Upper lobe of left lung (tissue), 6 donors: ENCODE results near the gene KCNQ2. TPM values are rescaled to one million over a fixed set of nuclear protein-coding genes. Genes with fewer than 3 reads are reported as not detected.
A peak's percentile ranks its signal among the peaks of the same experiment; 100 is the strongest.

Experiments
- ATAC-seq, 2 donors: fragments of 200-7000 bp; cut with Tn5 transposase; one replicate each; pipeline ENCODE4 v1.9.1; 2022; ENCODE audit warnings: mild to moderate bottlenecking in 2 of 2, moderate library complexity in 2 of 2; ENCODE audit not compliant: low FRiP score in 2 of 2
- DNase-seq, 2 donors: peaks; one replicate each; pipeline ENCODE4 v3.0.0-alpha.2; 2019 to 2020
- H3K27ac ChIP-seq, 4 donors: fragments of 200-600 bp; sonication (generic); one replicate each; pipeline ENCODE4 v1.5.1; 2016 to 2019
- H3K27me3 ChIP-seq, 4 donors: fragments of 200-600 bp; sonication (generic); one replicate each; pipeline ENCODE4 v1.5.1; 2017 to 2019
- H3K36me3 ChIP-seq, 4 donors: fragments of 200-600 bp; sonication (generic); one replicate each; pipeline ENCODE4 v1.5.1; 2016 to 2019
- H3K4me1 ChIP-seq, 4 donors: fragments of 200-600 bp; sonication (generic); one replicate each; pipeline ENCODE4 v1.5.1; 2018 to 2019
- H3K4me3 ChIP-seq, 4 donors: fragments of 200-600 bp; sonication (generic); one replicate each; pipeline ENCODE4 v1.5.1; 2017 to 2019; ENCODE audit warnings: mild to moderate bottlenecking in 2 of 4, moderate library complexity in 1 of 4
- H3K9me3 ChIP-seq, 4 donors: fragments of 200-600 bp; sonication (generic); one replicate each; pipeline ENCODE4 v1.5.1; 2018 to 2019
- CTCF ChIP-seq, 6 experiments: fragments of 450-650 bp in 4 of 6; fragments of 200-600 bp in 2 of 6; sonication (generic) in 2 of 6; IDR thresholded peaks; one replicate each; pipeline ENCODE4 v1.5.1; 2016 to 2019; ENCODE audit warnings: antibody characterized with exemption in 6 of 6
- EP300 ChIP-seq, 4 donors: sonication (generic); formaldehyde crosslinking; IDR thresholded peaks; one replicate each; pipeline ENCODE4 v1.5.1; 2017; ENCODE audit warnings: antibody characterized with exemption in 4 of 4, control low read depth in 2 of 4
- POLR2A ChIP-seq, 4 donors: fragments of 450-650 bp; IDR thresholded peaks; one replicate each; pipeline ENCODE4 v1.5.1; 2016 to 2017; ENCODE audit warnings: antibody characterized with exemption in 4 of 4, mild to moderate bottlenecking in 2 of 4
- POLR2AphosphoS5 ChIP-seq, 2 donors: sonication (generic); formaldehyde crosslinking; IDR thresholded peaks; one replicate each; pipeline ENCODE4 v1.5.1; 2017; ENCODE audit warnings: antibody characterized with exemption in 2 of 2
- WGBS, 2 donors: methylation state at CpG; one replicate each; pipeline ENCODE4 v1.1.5; 2017 to 2018; 5-methylcytosine and 5-hydroxymethylcytosine counted together
- total RNA-seq, 6 donors: library from RNA; depleted of rRNA in 4 of 6; stranded (reverse); fragments of >200 nt in 4 of 6; gene quantifications; one replicate each; pipeline versions ENCODE4 v1.1.0 to v1.2.1, GENCODE V29; 2016 to 2021
- donor health status: DM: no; HTN: no; CAD: no; lungs with moderate emphysema.
- donor health status: DM: no; HTN: yes; CAD: no; lungs with severe emphysema.

Gene KCNQ2
- total RNA-seq, 6 donors from 2014 or later, result 0.66 TPM; not detected in 5

GRCh38 chr20:63470410-63470809, 2.0 kb downstream of the KCNQ2 start:
- DNase-seq (peak in 1 of 2 donors; percentile 64), ATAC-seq (no peak)
- Histone ChIP-seq H3K36me3 (no peaks in the 10 kb centered on the region), H3K27ac (no peak overlapping the region), H3K9me3 (no peaks in the 10 kb centered on the region), H3K4me3 (no peak overlapping the region), H3K27me3 (peaks cover 0 to 38% (median 21%) of the 10 kb centered on the region in 4 donors), H3K4me1 (peaks cover 10 to 13% (median 12%) of the 10 kb centered on the region in 4 donors)
- 81% methylated on average over 7 of the region's 10 CpGs; no CpG with 5 or more reads in 1 of the 2 donors for WGBS, 2 donors
- TF ChIP-seq POLR2A (IDR thresholded peaks at IDR 0.05), result no peak
- no peak for TF ChIP-seq CTCF (IDR thresholded peaks at IDR 0.05)
- no peak for TF ChIP-seq POLR2AphosphoS5 (IDR thresholded peaks at IDR 0.05)
- TF ChIP-seq EP300 (IDR thresholded peaks at IDR 0.05), result no peak

GRCh38 chr20:63469713-63470101, 2.7 kb downstream of the KCNQ2 start:
- no peaks in the 10 kb centered on the region for H3K36me3 ChIP-seq
- peaks cover 0 to 38% (median 20%) of the 10 kb centered on the region in 4 donors for H3K27me3 ChIP-seq
- H3K4me3 ChIP-seq, result no peak overlapping the region
- DNase-seq (no peak), ATAC-seq (no peak)
- TF ChIP-seq CTCF (IDR thresholded peaks at IDR 0.05) (no peak), POLR2A (IDR thresholded peaks at IDR 0.05) (no peak), POLR2AphosphoS5 (IDR thresholded peaks at IDR 0.05) (no peak), EP300 (IDR thresholded peaks at IDR 0.05) (no peak)
- no peak overlapping the region for H3K27ac ChIP-seq
- WGBS, 2 donors, result 71% methylated on average over 11 of the region's 13 CpGs; no CpG with 5 or more reads in 1 of the 2 donors
- peaks cover 10 to 13% (median 12%) of the 10 kb centered on the region in 4 donors for H3K4me1 ChIP-seq
- H3K9me3 ChIP-seq, result no peaks in the 10 kb centered on the region

GRCh38 chr20:63469019-63469712, 3.3 kb downstream of the KCNQ2 start:
- peak in 1 of 2 donors; percentile 65 for DNase-seq
- Histone ChIP-seq H3K36me3 (no peaks in the 10 kb centered on the region), H3K27me3 (peaks cover 0 to 36% (median 17%) of the 10 kb centered on the region in 4 donors), H3K9me3 (no peaks in the 10 kb centered on the region), H3K4me1 (peaks cover 10 to 13% (median 12%) of the 10 kb centered on the region in 4 donors), H3K27ac (no peak overlapping the region), H3K4me3 (no peak overlapping the region)
- no peak for TF ChIP-seq EP300 (IDR thresholded peaks at IDR 0.05)
- 77 to 86% methylated on average over 2 to 21 of the region's 22 CpGs for WGBS, 2 donors
- no peak for ATAC-seq

GRCh38 chr20:63468421-63468820, 4.0 kb downstream of the KCNQ2 start:
- Histone ChIP-seq H3K27me3 (peaks cover 0 to 28% (median 15%) of the 10 kb centered on the region in 4 donors), H3K36me3 (no peaks in the 10 kb centered on the region), H3K4me3 (no peak overlapping the region), H3K27ac (no peak overlapping the region), H3K4me1 (peaks cover 10 to 13% (median 12%) of the 10 kb centered on the region in 4 donors), H3K9me3 (no peaks in the 10 kb centered on the region)
- DNase-seq (peak in 1 of 2 donors; percentile 64), ATAC-seq (no peak)
- WGBS, 2 donors, result 78 to 83% methylated on average over 8 of the region's 12 CpGs
- TF ChIP-seq POLR2AphosphoS5 (IDR thresholded peaks at IDR 0.05), result no peak
- TF ChIP-seq CTCF (IDR thresholded peaks at IDR 0.05), result no peak
- no peak for TF ChIP-seq POLR2A (IDR thresholded peaks at IDR 0.05)

GRCh38 chr20:63467294-63468083, 5.0 kb downstream of the KCNQ2 start:
- peaks cover 0 to 31% (median 12%) of the 10 kb centered on the region in 4 donors for H3K27me3 ChIP-seq
- 70 to 76% methylated on average over 12 to 19 of the region's 19 CpGs for WGBS, 2 donors

More at GRCh38 chr20:63467294-63468083, 5.0 kb downstream of the KCNQ2 start:
- no peak for ATAC-seq
- H3K9me3 ChIP-seq, result no peaks in the 10 kb centered on the region
- peaks cover 10 to 12% (median 11%) of the 10 kb centered on the region in 4 donors for H3K4me1 ChIP-seq
- H3K27ac ChIP-seq, result no peak overlapping the region
- no peak overlapping the region for H3K4me3 ChIP-seq
- TF ChIP-seq POLR2AphosphoS5 (IDR thresholded peaks at IDR 0.05), result no peak
- TF ChIP-seq POLR2A (IDR thresholded peaks at IDR 0.05), result no peak
- no peak for TF ChIP-seq CTCF (IDR thresholded peaks at IDR 0.05)
- no peak for TF ChIP-seq EP300 (IDR thresholded peaks at IDR 0.05)
- DNase-seq, result peak in 1 of 2 donors; percentile 23
- H3K36me3 ChIP-seq, result no peaks in the 10 kb centered on the region
